AG09309 (cell line): ENCODE measurements around the gene FHOD3.

Experiments used
- DNase-seq: peaks from one replicate; pipeline ENCODE4 v3.0.0-alpha.2; 2010; ENCODE audit warnings: low read depth
- H3K4me3 ChIP-seq: 2 replicates; pipeline ENCODE4 v1.5.1; 2011; ENCODE audit warnings: mild to moderate bottlenecking, low read depth, low read length, moderate library complexity; ENCODE audit not compliant: control insufficient read depth
- TF ChIP-seq, protein P1 (sequence below): IDR thresholded peaks from 2 replicates; pipeline ENCODE4 v1.5.1; 2011; ENCODE audit warnings: mild to moderate bottlenecking, low read depth, low read length, inconsistent platforms; ENCODE audit not compliant: insufficient read depth, control insufficient read depth; ENCODE audit errors: missing control alignments

Gene FHOD3

DNA sequence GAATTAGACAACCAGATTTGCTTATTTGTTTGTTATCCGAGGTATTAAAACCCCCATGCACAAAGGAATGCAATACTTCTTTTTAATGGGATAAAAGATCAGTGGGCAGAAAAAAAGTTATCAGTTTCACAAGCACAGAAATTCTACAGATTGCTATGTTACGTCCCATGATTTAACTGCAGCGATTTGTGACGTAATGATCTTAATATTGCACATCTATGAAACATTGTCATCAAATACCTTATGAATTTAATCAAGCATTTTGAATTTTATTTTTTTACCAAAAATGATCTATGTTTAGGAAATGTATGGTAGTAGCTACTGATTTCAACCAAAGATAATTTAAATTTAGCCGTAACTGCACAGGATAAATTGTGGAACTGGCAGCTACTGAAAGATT is 138.9 kb downstream of the FHOD3 start:
- TF ChIP-seq, protein P1, sequence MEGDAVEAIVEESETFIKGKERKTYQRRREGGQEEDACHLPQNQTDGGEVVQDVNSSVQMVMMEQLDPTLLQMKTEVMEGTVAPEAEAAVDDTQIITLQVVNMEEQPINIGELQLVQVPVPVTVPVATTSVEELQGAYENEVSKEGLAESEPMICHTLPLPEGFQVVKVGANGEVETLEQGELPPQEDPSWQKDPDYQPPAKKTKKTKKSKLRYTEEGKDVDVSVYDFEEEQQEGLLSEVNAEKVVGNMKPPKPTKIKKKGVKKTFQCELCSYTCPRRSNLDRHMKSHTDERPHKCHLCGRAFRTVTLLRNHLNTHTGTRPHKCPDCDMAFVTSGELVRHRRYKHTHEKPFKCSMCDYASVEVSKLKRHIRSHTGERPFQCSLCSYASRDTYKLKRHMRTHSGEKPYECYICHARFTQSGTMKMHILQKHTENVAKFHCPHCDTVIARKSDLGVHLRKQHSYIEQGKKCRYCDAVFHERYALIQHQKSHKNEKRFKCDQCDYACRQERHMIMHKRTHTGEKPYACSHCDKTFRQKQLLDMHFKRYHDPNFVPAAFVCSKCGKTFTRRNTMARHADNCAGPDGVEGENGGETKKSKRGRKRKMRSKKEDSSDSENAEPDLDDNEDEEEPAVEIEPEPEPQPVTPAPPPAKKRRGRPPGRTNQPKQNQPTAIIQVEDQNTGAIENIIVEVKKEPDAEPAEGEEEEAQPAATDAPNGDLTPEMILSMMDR, result no peak
- no peak for DNase-seq
- no peak overlapping the region for H3K4me3 ChIP-seq

DNA sequence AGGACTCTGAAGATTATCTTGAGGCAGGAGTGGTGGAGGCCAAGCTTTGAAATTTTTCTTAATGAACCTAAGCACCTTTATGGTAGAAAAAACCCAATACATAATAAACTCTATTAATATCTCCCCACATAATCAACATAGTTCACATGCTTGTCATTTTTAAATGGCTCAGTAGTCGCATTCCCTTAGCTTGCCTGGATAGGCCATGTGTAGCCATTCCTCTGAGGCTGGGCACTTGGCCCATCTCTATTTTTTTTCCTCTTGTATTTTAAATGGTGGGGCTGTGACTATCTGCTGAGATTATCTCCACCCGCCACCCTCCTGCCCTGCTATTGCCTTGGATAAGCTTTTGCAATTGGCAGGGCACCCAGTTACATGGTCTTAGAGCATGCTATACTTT is 143.1 kb downstream of the FHOD3 start:
- no peak for DNase-seq

DNA sequence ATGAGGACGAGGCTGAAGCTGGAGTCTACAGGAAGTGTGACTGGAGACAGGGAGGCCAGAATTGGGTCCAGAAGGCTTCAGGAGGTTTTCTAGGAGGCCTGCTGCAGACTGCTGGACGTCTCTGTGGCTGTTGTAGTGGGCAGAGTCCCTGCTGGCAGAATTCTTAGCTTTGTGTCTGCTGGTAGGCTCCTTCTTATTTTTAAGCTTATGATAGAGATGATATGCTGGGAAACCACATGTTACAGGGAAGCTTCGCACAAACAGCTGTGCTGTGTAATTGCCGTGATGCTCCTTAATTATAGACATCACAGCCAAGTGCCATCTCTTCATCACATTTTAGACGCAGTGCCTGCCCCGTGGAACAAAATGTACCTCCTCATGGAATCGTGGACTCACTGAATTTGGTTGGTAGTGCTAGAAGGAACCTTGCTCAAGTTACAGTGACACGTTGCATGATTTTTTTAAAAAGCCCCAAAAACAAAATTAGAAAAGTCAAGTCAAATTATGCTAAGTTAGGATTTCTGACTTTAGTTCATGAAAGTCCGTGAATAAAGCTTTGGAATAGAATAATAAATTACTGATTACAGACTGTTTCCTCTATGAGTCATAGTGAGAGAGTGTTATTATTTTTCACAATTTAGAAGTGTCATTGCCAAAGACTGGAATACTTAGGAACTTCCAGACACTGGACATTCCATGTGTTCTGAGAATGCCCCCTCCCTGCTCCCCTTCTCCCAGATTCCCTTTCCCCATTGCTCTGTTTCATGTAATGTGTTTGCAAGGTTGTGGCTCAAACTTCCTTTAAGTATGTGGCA is 144.1 kb downstream of the FHOD3 start:
- no peak overlapping the region for H3K4me3 ChIP-seq
- TF ChIP-seq, protein P1, result no peak
- peak; percentile 50 for DNase-seq

More for the DNA sequence above, 143.1 kb downstream of the FHOD3 start:
- H3K4me3 ChIP-seq, result no peak overlapping the region
- TF ChIP-seq, protein P1, result no peak

DNA sequence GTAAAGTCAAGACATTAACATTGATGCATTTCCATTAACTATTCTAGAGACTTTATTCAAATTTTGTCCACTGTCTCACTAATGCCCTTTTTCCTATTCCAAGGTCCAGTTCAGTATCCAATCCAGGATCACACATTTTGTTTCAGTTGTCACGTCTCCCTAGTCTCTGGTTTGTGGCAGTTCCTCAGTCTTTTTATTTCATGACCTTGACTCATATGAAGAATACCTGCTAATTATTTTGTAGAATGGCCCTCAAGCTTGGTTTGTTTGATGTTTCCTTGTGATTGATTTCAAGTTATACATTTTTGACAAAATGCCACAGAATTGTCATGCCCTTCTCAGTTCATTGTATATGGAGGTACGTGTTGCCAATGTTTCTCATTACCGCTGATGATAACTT is 145.2 kb downstream of the FHOD3 start:
- TF ChIP-seq, protein P1, result no peak

DNA sequence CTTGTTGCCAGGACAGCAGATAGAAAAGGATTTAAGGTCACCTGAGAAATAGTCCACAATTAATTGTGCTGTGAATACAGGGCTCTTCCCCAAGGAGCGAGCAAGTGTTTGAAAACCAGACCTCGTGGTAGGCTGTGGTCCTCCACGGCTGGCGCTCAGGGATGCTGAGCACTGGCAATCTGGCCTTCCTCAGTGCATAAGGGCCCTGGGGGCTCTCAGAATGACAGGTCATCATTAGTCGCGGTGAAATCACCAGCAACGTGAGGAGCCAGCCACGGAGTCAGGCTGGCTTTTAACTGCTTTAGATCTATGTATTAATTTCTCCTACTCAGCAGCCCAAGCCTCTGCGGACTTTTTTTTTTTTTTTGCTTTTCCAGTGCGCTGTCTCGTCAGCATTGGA is 148.5 kb downstream of the FHOD3 start:
- H3K4me3 ChIP-seq, result no peak overlapping the region
- no peak for DNase-seq
- TF ChIP-seq, protein P1, result no peak

More for the DNA sequence above, 145.2 kb downstream of the FHOD3 start:
- no peak overlapping the region for H3K4me3 ChIP-seq
- DNase-seq, result no peak

DNA sequence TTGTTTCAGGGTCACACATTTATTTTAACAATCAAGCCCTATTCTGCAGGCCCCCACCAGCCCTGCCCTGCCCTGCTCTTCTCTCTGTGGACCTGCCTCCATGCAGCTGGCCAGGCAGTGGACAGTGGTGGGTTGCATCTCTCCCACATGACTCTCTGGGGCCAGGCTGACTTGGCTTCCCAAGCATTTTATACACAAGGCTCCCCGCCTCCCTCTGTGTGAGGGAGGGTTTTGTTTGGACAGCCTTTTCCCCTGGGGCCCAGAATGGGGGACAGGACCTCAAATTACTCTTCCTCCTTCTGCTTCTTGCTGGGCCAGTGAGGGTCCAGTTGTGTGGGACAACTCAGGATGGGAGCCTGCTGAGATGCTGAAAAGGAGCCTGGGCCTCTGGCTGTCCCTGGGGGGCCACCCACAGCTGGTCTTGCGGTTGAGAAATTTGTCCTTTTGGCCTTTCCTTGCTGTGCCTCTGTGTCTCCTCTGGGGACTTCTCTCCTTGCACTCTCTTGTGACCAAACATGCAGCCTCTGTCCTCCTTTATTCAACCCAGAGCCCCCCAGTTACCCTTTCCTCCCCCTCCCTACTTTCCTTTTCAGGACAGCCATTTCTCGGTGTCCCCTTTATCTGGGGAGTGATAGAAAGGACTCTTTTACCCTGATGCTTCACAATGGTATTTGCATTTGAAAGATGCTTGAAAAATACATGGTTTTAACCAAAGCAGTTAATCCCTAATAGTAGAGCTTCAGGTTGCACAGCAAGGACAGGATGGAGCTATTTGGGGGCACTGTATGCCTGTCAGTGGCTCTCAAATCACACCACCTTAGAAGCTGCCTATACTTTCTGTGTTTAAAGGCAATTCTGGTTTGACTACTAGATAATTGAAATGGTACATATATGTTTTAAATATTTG is 151.1 kb downstream of the FHOD3 start:
- TF ChIP-seq, protein P1, result no peak
- no peak for DNase-seq
- H3K4me3 ChIP-seq, result no peak overlapping the region
